ENCODE results near the gene BACH1. TPM values are rescaled to one million over a fixed set of nuclear protein-coding genes. Genes with fewer than 3 reads are reported as not detected.

BACH1 gene
- total RNA-seq, 1 donor from 2014 or later: 93.1 TPM

DNA sequence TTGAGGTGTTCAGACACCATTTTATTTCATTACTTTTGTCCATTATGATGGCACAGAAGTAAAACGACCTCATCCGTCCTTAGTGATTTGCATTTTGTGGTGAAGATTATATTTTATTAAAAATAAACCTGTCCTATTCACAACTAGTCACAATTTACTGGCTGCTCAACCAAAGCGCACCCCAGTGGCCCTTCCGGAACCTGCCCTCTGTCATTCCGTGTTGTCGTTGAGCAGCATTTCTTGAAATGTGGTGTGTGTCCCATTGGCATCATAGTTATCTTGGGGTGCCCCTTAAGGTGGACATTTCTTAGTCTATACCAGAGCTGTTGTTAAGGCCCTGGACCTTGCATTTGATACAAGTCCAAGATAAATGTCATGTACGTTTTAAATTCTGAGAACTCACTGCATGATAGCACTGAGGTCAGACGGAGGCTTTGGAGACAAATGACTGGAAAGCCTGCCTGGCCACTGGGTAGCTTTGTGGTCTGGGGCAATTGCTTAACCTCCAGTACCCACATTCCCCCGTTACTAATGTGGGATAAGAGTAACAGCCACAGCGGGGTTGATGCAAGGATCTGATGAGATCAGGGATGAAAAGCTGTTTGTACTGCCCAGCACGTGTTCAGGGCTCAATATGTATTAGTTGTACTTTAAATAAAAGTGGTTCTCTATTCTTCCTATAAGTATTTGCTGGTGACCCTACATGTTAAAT is 36.2 kb downstream of the BACH1 start:
- no peak overlapping the region for H2AFZ ChIP-seq (ENCODE audit: low read depth, low read length)
- H3K9me3 ChIP-seq (ENCODE audit: insufficient read depth, low read depth, low read length): no peaks in the 10 kb centered on the region
- H3K27me3 Mint-ChIP-seq (ENCODE audit: low read depth, unreplicated experiment): no peaks in the 10 kb centered on the region
- peak overlapping the region; percentile 58 for H3K4me2 ChIP-seq (ENCODE audit: low read length)
- no peak overlapping the region for H3K4me3 ChIP-seq (ENCODE audit: insufficient read depth, low read depth, low read length)
- H3K4me3 Mint-ChIP-seq (ENCODE audit: unreplicated experiment): peak overlapping the region; percentile 54
- H3K79me2 ChIP-seq (ENCODE audit: insufficient read depth, low read length): peaks cover 96% of the 10 kb centered on the region
- no peak for TF ChIP-seq EZH2 (IDR thresholded peaks at IDR 0.05; ENCODE audit: insufficient read depth, low read length)
- TF ChIP-seq, protein P1, sequence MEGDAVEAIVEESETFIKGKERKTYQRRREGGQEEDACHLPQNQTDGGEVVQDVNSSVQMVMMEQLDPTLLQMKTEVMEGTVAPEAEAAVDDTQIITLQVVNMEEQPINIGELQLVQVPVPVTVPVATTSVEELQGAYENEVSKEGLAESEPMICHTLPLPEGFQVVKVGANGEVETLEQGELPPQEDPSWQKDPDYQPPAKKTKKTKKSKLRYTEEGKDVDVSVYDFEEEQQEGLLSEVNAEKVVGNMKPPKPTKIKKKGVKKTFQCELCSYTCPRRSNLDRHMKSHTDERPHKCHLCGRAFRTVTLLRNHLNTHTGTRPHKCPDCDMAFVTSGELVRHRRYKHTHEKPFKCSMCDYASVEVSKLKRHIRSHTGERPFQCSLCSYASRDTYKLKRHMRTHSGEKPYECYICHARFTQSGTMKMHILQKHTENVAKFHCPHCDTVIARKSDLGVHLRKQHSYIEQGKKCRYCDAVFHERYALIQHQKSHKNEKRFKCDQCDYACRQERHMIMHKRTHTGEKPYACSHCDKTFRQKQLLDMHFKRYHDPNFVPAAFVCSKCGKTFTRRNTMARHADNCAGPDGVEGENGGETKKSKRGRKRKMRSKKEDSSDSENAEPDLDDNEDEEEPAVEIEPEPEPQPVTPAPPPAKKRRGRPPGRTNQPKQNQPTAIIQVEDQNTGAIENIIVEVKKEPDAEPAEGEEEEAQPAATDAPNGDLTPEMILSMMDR (IDR thresholded peaks at IDR 0.05; ENCODE audit: insufficient read depth, low read depth, low read length): no peak
- peaks cover 29% of the 10 kb centered on the region for H4K20me1 ChIP-seq (ENCODE audit: insufficient read depth, low read length)
- H3K36me3 Mint-ChIP-seq (ENCODE audit: low read depth, unreplicated experiment): peaks cover 2% of the 10 kb centered on the region
- peak overlapping the region; percentile 75 for H3K27ac ChIP-seq (ENCODE audit: low read depth, low read length)
- peaks cover 12% of the 10 kb centered on the region for H3K36me3 ChIP-seq (ENCODE audit: insufficient read depth, low read length)
- H3K27ac Mint-ChIP-seq (ENCODE audit: unreplicated experiment): peak overlapping the region; percentile 74
- no peaks in the 10 kb centered on the region for H3K27me3 ChIP-seq (ENCODE audit: insufficient read depth, low read length)
- peaks cover 38% of the 10 kb centered on the region for H3K4me1 ChIP-seq (ENCODE audit: insufficient read depth, low read length)
- H3K9ac ChIP-seq (ENCODE audit: low read length): peak overlapping the region; percentile 56
- H3K4me1 Mint-ChIP-seq (ENCODE audit: low read depth, unreplicated experiment): peaks cover 32% of the 10 kb centered on the region
- no peaks in the 10 kb centered on the region for H3K9me3 Mint-ChIP-seq (ENCODE audit: unreplicated experiment)
- DNase-seq (ENCODE audit: low read depth) (peak; percentile 93), FAIRE-seq (no peak)

DNA sequence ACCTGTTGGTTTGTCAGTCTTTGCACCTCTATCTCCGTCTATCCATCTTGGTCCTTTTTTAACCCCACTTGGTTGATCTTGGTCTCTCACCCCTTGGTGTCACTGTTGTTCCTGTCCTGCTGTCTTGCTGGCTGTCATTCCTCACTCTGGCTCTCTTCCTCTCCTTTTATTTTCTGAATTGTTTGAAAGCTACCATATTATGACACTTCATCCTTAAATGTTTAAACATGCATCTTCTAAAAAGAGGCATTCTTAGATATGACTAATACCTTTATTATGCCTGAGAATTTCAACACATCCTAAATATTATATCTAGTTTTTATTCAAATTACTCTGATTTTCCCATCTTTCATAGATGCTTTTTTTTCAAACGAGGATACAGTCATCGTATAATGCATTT is 37.0 kb downstream of the BACH1 start:
- Mint-ChIP-seq H3K9me3 (ENCODE audit: unreplicated experiment) (no peaks in the 10 kb centered on the region), H3K4me1 (ENCODE audit: low read depth, unreplicated experiment) (peaks cover 35% of the 10 kb centered on the region), H3K27me3 (ENCODE audit: low read depth, unreplicated experiment) (no peaks in the 10 kb centered on the region), H3K36me3 (ENCODE audit: low read depth, unreplicated experiment) (peaks cover 4% of the 10 kb centered on the region), H3K4me3 (ENCODE audit: unreplicated experiment) (no peak overlapping the region), H3K27ac (ENCODE audit: unreplicated experiment) (peak overlapping the region; percentile 19)
- H3K36me3 ChIP-seq (ENCODE audit: insufficient read depth, low read length): peaks cover 12% of the 10 kb centered on the region
- H3K9ac ChIP-seq (ENCODE audit: low read length): peak overlapping the region; percentile 56
- H3K27ac ChIP-seq (ENCODE audit: low read depth, low read length): peak overlapping the region; percentile 75
- H3K79me2 ChIP-seq (ENCODE audit: insufficient read depth, low read length): peaks cover 98% of the 10 kb centered on the region
- H3K27me3 ChIP-seq (ENCODE audit: insufficient read depth, low read length): no peaks in the 10 kb centered on the region
- DNase-seq (ENCODE audit: low read depth) (peak; percentile 43), FAIRE-seq (no peak)
- peaks cover 43% of the 10 kb centered on the region for H3K4me1 ChIP-seq (ENCODE audit: insufficient read depth, low read length)
- H3K4me3 ChIP-seq (ENCODE audit: insufficient read depth, low read depth, low read length): no peak overlapping the region
- H3K4me2 ChIP-seq (ENCODE audit: low read length): peak overlapping the region; percentile 58
- no peaks in the 10 kb centered on the region for H3K9me3 ChIP-seq (ENCODE audit: insufficient read depth, low read depth, low read length)
- H2AFZ ChIP-seq (ENCODE audit: low read depth, low read length): no peak overlapping the region
- H4K20me1 ChIP-seq (ENCODE audit: insufficient read depth, low read length): peaks cover 29% of the 10 kb centered on the region
- TF ChIP-seq, protein P1 (IDR thresholded peaks at IDR 0.05; ENCODE audit: insufficient read depth, low read depth, low read length): no peak
- no peak for TF ChIP-seq EZH2 (IDR thresholded peaks at IDR 0.05; ENCODE audit: insufficient read depth, low read length)

DNA sequence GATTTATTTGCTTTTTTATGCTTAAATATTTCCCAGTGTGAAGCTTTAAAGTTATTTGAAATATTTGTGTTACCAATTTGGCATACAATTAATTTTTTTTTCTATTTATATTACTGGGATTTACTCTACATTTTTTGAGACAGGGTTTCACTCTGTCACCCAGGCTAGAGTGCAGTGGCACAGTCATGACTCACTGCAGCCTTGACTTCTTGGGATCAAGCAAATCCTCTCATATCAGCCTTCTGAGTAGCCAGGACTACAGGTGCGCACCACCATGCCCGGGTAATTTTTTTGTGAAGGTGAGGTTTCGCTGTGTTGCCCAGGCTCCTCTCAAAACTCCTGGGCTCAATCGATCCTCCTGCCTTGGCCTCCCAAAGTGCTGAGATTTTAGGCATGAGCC is 39.5 kb downstream of the BACH1 start:
- no peak for FAIRE-seq
- H3K36me3 Mint-ChIP-seq (ENCODE audit: low read depth, unreplicated experiment): peaks cover 7% of the 10 kb centered on the region

More for the DNA sequence above, 39.5 kb downstream of the BACH1 start:
- Histone ChIP-seq H4K20me1 (ENCODE audit: insufficient read depth, low read length) (peaks cover 16% of the 10 kb centered on the region), H3K79me2 (ENCODE audit: insufficient read depth, low read length) (peaks cover 93% of the 10 kb centered on the region), H3K27me3 (ENCODE audit: insufficient read depth, low read length) (no peaks in the 10 kb centered on the region), H3K4me1 (ENCODE audit: insufficient read depth, low read length) (peaks cover 49% of the 10 kb centered on the region), H3K4me2 (ENCODE audit: low read length) (no peak overlapping the region), H3K27ac (ENCODE audit: low read depth, low read length) (no peak overlapping the region), H3K4me3 (ENCODE audit: insufficient read depth, low read depth, low read length) (no peak overlapping the region), H3K9me3 (ENCODE audit: insufficient read depth, low read depth, low read length) (no peaks in the 10 kb centered on the region), H3K9ac (ENCODE audit: low read length) (no peak overlapping the region), H3K36me3 (ENCODE audit: insufficient read depth, low read length) (peaks cover 8% of the 10 kb centered on the region), H2AFZ (ENCODE audit: low read depth, low read length) (no peak overlapping the region)
- Mint-ChIP-seq H3K4me1 (ENCODE audit: low read depth, unreplicated experiment) (peaks cover 42% of the 10 kb centered on the region), H3K27ac (ENCODE audit: unreplicated experiment) (no peak overlapping the region), H3K27me3 (ENCODE audit: low read depth, unreplicated experiment) (no peaks in the 10 kb centered on the region), H3K9me3 (ENCODE audit: unreplicated experiment) (no peaks in the 10 kb centered on the region), H3K4me3 (ENCODE audit: unreplicated experiment) (no peak overlapping the region)
- no peak for DNase-seq (ENCODE audit: low read depth)
- TF ChIP-seq, protein P1 (IDR thresholded peaks at IDR 0.05; ENCODE audit: insufficient read depth, low read depth, low read length): no peak
- no peak for TF ChIP-seq EZH2 (IDR thresholded peaks at IDR 0.05; ENCODE audit: insufficient read depth, low read length)

Measured in astrocyte (in vitro differentiated cells and primary cell).